Activated CD8-positive, alpha-beta memory T cell treated with anti-CD3 and anti-CD28 coated beads for 1 hour (primary cell): Measurements from ENCODE around the gene MYO18A.
"Not testable (repeated sequence)": the region's sequence is repeated elsewhere in the genome, so short reads cannot be mapped to it uniquely, and the experiment has no call there.

Experiments used
- DNase-seq, 2 donors: peaks; one replicate each; pipeline ENCODE4 v3.0.0-alpha.2; 2020; ENCODE audit warnings: low read depth in 1 of 2; ENCODE audit errors: extremely low read depth in 1 of 2

The MYO18A gene

DNA sequence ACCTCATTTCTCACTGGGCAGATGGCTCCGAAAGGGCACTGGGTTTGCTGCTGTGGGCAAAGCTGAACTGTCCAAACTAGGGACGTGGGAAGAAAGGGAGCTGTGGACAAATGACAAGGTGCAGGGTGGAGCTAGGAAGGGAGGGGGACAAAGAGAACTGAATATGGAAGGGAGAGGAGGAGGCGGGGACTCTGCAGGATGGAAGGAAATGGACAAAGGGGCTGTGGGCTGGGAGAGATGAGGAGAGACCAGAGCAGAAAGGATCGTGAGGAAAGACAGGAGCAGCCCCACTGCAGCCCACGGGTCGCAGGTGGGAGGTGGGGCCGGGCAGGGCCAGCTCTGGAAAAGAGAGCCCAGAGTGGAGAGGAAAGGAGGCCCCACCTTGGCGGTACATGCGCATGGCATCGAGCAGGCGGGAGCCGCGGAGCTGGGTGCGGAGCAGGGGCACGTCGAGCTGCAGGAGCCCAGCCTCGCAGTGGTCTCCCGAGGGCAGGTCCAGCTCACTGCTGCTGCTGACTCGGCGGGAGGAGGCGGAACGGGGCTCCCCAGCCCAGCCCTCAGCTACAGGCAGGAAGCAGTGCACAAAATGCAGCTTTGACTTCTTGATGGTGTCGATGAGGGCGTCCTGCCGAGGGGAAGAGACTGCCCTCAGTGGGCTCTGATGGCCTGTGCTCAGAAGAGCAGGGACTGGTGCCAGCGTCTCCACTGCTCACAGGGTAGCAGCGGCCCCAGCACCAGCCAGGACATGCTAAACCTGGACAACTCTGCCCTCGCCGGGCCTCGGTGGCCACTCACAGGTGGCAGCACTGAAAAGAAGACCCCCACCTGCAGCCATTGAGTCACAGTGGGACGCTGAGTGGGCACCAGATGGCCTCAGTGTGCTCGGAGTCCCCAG is 70.5 kb downstream of the MYO18A start:
- DNase-seq = no peak

DNA sequence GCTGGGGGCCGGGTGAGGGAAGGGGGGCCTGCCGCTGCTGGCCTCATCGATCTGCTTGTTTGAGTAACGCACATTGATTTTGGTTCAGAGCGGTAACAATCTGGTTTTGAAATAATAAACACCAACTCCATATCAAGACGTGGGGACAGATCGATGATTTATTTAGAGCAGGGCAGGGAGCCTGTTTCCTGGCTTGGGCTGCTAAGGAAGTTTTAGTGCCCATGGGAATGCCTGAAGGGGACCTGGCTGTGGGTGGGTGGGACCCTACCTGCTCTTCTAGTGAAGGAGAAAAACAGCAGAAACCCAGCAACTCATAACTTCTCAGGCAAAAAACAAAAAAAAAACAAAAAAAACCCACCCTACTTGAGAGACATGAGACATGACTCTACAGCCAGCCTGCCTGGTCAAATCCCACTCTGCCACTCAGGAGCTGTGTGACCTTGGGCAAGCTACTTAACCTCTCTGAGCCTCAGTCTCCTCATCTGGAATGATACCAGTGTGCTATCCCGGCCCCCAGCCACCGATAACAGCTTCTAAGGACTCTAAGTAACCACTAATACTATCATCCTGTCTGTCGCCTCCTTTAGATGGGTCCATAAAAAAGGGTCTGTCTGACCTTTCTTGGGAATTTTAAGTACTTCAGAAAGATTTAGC is 71.2 kb downstream of the MYO18A start:
- no peak for DNase-seq

- no peak for DNase-seq
Measured at GRCh38 chr17:29107933-29108822, 72.0 kb downstream of the MYO18A start.

DNA sequence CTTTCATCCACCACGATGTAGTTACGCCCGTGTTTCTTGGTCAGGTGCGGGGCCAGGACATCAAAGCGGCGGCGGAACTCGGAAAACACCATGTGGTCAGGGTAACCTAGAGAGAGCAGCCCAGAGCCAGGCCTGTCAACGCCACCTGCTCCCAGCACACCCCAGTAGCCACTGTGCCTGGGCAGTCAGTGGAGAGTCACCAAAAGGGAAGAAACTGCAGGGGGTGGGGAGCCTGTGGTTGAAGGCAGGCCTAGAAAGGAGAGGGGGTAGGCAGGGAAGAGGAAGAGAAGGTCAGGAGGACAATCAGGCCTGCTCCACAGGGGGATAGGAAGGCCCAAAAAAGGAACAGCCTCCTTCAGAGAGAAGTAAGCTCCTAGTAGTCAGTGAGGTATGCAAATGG is 73.1 kb downstream of the MYO18A start:
- DNase-seq = no peak

- no peak for DNase-seq
Measured at GRCh38 chr17:29103341-29103740, 76.9 kb downstream of the MYO18A start.

GRCh38 chr17:29102741-29103181 is 77.4 kb downstream of the MYO18A start:
- no peak for DNase-seq

DNA sequence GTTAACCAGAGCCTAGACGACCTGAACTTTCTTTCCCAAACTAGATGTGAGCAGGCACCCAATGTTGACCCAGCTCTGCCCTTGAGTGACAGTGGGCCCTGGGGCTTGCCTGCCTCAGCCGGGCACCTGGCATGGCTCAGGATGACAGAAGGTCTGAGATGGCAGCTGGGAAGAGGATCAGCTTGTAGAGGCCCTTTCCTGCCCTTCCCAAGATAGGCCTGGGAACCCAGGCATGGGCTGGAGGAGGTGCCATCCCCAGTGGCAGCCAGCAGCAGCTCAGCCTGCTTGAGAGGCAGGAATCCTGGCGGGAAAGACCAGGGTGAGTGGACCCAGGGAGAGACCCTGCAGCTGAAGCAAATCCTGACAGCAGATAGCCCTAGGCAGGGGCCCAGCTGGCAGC is 78.2 kb downstream of the MYO18A start:
- DNase-seq = no peak

DNA sequence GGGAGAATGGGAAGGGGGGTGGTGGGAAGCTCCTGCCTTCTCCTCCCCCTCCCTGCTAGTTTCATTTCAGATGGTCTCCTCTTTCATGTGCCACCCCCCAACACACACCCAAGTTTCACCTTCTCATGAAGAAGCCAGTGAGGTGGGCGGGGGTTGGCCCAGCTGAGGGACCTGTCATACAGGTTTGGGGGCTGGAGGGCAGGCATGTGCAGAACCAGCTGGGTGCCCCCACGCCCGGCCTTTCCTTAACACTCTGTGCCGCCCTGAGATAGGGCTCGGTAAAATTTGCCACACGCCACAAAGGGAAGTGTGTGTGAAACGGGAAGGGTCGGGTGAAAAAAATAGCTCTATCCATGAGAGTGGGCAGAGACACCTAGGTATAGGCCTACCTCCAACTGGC is 79.9 kb downstream of the MYO18A start:
- DNase-seq = no peak

DNA sequence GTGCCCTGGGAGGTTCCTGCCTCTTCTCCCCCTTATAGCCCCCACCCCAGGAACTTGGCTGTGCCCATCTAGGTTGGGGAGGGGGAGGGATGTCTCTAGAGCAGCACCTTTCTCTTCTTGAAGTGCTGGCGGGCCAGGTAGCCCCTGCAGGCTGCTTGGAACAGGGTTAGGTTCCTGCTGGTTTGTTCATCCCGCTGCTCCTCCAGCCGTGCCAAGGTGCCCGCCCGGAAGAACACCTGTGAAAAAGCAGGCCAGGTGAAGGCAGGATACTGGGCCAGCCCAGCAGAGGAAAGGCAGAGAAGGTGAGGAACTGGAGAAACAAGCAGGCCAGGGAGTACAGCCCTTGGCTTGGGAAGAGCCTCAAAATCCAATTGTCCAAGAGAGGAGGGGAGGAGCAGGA is 80.7 kb downstream of the MYO18A start:
- DNase-seq = no peak

- no peak for DNase-seq
Measured at GRCh38 chr17:29096094-29096493, 84.1 kb downstream of the MYO18A start.

DNA sequence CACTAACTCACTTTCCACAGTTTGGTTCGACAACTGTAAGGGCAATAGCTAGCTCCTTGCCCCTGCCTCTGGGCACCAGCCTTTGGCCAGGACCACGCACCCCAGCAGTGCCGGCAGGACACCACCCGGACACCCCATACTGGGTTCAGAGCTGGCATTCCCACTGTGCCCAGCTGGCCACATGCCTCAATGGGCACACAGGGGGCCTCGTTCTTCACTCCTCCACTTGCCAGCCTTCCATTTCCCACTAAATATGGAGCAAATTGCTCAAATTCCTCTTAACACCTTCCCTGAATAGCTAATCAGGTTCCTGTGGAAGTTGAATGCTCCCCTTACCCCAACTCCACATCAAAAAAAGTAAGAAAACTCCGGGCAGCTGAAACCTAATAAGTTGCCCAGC is 84.8 kb downstream of the MYO18A start:
- DNase-seq = no peak

DNA sequence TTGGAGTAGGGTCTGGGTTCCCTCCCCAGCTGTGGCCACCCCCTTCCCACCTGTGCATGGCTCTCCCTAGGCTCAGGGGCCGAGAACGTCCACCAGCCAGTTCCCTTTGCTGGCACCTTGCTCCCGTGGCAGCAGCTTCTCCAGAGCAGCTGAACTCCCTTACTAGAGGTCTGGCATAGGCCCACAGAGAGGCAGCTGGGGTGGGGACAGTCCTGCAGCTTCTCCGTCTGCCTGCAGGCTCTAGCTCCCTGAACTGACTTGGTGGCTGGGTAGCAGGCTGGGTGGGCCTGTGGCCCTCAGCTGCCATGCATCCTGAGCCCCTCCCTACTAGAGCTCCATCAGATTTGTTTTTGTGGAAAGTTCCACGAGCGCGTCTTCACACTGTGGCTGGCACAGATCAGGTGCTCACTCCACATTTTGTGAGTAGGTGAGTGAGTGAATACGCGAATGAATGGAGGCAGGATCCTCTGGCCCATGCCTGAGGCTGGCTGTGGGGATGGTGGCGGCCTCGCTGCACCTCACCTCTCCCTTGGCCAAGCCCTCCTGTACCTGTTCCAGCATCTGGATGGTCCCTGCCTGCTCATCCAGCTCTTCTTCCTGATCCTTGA is 86.0 kb downstream of the MYO18A start:
- no peak for DNase-seq

GRCh38 chr17:29093090-29093871 is 86.9 kb downstream of the MYO18A start:
- no peak for DNase-seq

- DNase-seq = no peak
Measured at GRCh38 chr17:29091606-29092289, 88.5 kb downstream of the MYO18A start.

GRCh38 chr17:29090750-29091605 is 89.2 kb downstream of the MYO18A start:
- DNase-seq = no peak

DNA sequence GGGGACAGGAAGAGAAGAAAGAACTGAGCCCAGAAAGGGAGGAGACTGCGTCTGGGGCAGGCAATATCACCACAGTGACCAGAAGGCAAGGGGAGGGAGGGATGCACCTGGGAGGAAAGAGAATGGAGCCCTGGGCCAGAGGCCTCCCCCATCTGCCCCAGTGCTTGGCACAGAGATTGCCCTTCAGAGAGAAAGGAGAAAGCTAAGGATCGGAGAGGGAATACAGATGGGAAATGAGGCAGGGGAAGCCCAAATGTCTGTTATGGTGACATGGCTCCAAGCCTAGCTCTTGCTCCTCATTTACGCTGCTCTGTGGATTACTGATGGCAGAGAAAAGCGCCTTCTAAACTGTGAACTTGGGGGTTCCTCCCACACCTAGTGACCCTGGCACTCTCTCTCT is 90.1 kb downstream of the MYO18A start:
- no peak for DNase-seq

DNA sequence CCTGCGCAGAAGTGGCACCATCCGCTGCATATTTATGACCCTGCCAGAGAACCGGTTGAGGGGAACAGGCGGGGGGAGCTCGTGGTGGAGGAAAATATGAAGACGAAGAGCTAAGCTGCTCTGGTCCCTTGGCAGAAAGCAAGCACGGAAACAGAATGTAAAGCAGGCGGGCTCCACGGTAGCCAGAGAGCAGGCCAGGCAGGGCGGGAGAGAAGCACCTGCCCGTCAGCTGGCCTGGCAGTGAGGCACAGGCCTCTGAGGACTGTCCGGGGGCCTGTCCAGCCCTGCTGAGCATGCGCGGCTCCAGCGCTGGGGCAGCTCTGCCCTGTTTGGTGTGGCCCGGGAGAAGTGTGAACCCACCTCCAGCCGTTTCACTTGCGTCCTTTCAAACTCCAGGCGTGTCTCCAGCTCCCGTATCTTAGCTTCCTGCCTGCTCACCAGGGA is 90.6 kb downstream of the MYO18A start:
- no peak for DNase-seq

DNA sequence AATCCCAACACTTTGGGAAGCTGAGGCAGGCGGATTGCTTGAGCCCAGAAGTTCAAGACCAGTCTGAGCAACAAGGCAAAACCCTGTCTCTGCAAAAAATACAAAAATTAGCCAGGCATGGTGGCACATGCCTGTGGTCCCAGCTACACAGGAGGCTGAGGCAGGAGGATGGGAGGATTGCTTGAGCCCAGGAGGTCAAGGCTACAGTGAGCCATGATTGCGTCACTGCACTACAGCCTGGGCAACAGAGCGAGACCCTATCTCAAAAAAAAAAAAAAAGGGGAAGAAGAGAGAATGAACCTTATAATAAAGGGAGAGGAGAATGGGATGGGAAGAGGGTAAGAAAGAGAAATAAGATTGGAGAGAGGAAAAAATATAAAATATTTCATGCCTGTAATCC is 91.4 kb downstream of the MYO18A start:
- DNase-seq = not testable (repeated sequence)
